OCI-M2 (cell line): ENCODE data around the gene DGCR8.

Experiments used
- DNase-seq: peaks from one replicate; lab custom pipeline; 2025; ENCODE audit not compliant: unreplicated experiment; lab: John Stamatoyannopoulos, UW

Gene DGCR8

GRCh38 chr22:20052309-20053259, 27.5 kb upstream of the DGCR8 start:
- DNase-seq = no peak

- DNase-seq = no peak
Measured at GRCh38 chr22:20053407-20054033, 26.5 kb upstream of the DGCR8 start.

GRCh38 chr22:20054034-20054427, 26.0 kb upstream of the DGCR8 start:
- DNase-seq = no peak

- DNase-seq = no peak
Measured at GRCh38 chr22:20054485-20054884, 25.6 kb upstream of the DGCR8 start.

GRCh38 chr22:20055144-20055543, 24.9 kb upstream of the DGCR8 start:
- no peak for DNase-seq

- no peak for DNase-seq
Measured at GRCh38 chr22:20055654-20056053, 24.4 kb upstream of the DGCR8 start.

GRCh38 chr22:20056161-20056560, 23.9 kb upstream of the DGCR8 start:
- DNase-seq = no peak

GRCh38 chr22:20056696-20057386, 23.2 kb upstream of the DGCR8 start:
- no peak for DNase-seq

GRCh38 chr22:20057596-20058268, 22.3 kb upstream of the DGCR8 start:
- DNase-seq = no peak

GRCh38 chr22:20058989-20059770, 20.9 kb upstream of the DGCR8 start:
- no peak for DNase-seq

GRCh38 chr22:20060700-20061480, 19.2 kb upstream of the DGCR8 start:
- DNase-seq = no peak

- no peak for DNase-seq
Measured at GRCh38 chr22:20061481-20061861, 18.6 kb upstream of the DGCR8 start.

- DNase-seq = no peak
Measured at GRCh38 chr22:20062043-20062765, 17.8 kb upstream of the DGCR8 start.

GRCh38 chr22:20062766-20063083, 17.3 kb upstream of the DGCR8 start:
- no peak for DNase-seq

GRCh38 chr22:20063271-20064139, 16.5 kb upstream of the DGCR8 start:
- DNase-seq = no peak

- no peak for DNase-seq
Measured at GRCh38 chr22:20064140-20064480, 15.9 kb upstream of the DGCR8 start.

GRCh38 chr22:20064545-20065262, 15.3 kb upstream of the DGCR8 start:
- no peak for DNase-seq
